Lower leg skin (tissue), 3 donors: Measurements from ENCODE around the gene SLC22A9.

ENCODE experiments used
- POLR2A ChIP-seq, 2 donors: fragments of 450-650 bp; IDR thresholded peaks; one replicate each; pipeline ENCODE4 v1.6.1; 2016 to 2017; ENCODE audit warnings: antibody characterized with exemption in 2 of 2, mild to moderate bottlenecking in 1 of 2, moderate library complexity in 1 of 2
- TF ChIP-seq, protein P1 (sequence below), 3 donors: fragments of 450-650 bp; IDR thresholded peaks; one replicate each; pipeline ENCODE4 v1.5.1; 2016; ENCODE audit warnings: antibody characterized with exemption in 3 of 3, mild to moderate bottlenecking in 3 of 3, moderate library complexity in 2 of 3

DNA sequence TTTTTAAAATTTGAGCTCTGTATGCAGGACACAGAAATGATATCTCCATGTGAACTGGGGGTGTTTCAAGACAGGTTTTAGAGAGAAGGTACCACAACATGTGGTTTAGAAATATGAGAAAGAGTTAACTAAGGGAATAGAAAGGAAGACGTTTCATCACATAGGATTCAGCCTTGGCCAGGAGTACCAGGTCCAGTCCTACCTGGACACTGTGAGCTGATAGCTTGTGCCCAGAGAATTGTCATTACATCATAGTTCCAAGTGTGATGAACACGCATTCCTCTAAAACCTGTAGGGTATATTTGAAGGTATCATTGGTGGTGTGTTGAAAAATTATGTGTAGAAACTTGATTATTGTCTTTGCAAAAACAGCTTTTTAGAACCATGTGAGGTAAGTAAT lies 1.8 kb downstream of the SLC22A9 start:
- TF ChIP-seq, protein P1, sequence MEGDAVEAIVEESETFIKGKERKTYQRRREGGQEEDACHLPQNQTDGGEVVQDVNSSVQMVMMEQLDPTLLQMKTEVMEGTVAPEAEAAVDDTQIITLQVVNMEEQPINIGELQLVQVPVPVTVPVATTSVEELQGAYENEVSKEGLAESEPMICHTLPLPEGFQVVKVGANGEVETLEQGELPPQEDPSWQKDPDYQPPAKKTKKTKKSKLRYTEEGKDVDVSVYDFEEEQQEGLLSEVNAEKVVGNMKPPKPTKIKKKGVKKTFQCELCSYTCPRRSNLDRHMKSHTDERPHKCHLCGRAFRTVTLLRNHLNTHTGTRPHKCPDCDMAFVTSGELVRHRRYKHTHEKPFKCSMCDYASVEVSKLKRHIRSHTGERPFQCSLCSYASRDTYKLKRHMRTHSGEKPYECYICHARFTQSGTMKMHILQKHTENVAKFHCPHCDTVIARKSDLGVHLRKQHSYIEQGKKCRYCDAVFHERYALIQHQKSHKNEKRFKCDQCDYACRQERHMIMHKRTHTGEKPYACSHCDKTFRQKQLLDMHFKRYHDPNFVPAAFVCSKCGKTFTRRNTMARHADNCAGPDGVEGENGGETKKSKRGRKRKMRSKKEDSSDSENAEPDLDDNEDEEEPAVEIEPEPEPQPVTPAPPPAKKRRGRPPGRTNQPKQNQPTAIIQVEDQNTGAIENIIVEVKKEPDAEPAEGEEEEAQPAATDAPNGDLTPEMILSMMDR (IDR thresholded peaks at IDR 0.05) = no peak
- no peak for TF ChIP-seq POLR2A (IDR thresholded peaks at IDR 0.05)
